Activated T-cell treated with anti-CD3 and anti-CD28 coated beads for 24 hours (primary cell): ENCODE results near the gene RXFP3.

Experiments used
- DNase-seq: peaks from one replicate; pipeline ENCODE4 v3.0.0-alpha.2; 2020; ENCODE audit warnings: low read depth

The RXFP3 gene

DNA sequence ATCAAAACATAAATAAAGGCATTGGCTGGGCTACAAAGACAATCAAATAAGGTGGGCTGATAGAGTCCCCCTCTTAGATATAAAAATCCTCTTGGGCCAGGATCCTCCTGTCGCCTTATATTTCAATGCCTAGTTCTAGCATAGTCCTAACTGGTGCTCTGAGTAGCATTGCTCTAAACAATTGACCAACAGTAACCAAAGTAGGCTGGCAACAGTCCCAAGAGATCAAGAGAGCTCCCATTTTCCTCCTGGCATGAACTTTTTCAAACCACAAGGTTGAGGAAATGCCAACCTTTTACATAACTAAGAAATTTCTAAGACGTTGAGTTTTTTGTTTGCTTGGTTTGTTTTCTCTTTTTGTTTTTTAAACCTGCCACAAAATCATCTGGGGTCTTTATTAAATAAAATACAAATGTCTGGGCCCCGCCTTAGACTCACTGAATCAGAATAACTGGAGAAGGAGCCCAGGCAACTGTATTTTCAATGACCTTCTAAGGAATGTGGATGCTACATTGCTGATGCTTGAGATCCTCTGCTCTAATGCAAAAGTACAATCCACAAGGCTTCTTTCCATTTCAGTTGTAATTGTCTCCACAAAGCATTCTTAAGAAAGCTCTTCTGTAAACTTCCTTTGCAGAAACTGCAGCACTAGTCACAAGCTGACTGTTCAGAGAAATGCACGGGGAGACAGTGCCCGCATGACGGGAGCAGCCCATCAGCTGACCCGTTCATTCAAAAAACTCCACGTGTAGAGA is 45.4 kb downstream of the RXFP3 start:
- no peak for DNase-seq

DNA sequence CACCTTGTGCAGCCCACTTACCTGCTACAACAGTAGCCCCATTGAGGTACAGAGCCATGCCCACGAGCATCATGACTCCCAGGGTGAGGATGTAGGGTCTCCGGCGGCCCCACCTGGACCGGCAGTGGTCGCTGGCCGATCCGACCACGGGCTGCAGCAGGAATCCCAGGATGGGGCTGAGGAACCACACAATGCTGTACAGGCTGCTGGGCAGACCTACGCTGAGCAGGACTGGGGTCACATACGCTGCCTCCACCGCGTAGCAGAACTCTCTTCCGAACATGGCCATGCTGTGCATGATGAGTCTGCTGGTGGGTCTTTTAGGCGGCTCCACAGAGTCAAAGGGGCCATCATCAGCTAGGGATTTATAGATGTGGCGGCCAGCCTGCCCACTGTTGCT is 48.0 kb downstream of the RXFP3 start:
- DNase-seq: no peak

DNA sequence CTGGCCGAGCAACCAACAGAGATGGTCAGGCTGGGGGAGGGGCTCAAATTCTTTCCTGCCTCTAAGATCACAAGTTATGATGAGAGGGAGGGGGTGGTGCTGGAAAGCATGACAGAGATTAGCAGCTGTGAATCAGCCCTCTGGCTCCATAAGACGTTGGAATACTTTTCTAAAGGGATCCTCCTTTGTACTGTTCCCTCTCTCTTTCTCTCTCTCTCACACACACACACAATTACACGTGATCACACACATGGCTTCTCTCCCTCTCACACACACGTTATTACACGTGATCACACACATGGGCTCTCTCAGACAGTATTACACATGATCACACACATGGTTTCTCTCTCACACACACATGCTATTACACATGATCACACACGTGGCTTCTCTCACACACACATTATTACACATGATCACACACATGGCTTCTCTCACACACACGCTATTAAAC is 48.5 kb downstream of the RXFP3 start, which contains the start of gene SLC45A2:
TSS of gene SLC45A2 (minus strand) at position 23 of the 454 bp plus-strand sequence. CDS start 110 bp downstream, outside the sequence.
- no peak for DNase-seq

DNA sequence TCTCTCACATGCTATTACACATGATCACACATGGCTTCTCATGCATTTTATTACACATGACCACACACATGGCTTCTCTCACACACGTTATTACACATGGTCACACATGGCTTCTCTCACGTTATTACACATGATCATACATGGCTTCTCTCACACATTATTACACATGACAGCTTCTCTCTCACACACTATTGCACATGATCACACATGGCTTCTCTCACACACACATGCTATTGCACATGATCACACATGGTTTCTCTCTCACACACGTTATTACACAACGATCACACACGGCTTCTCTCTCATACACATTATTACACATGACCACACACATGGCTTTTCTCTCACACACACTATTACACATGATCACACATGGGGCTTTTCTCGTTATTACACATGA is 49.3 kb downstream of the RXFP3 start:
- DNase-seq: no peak
